Neural progenitor cell (in vitro differentiated cells): ENCODE results near the gene PGAP3.

Source experiments
- EZH2 ChIP-seq: fragments of 200-600 bp; sonication (generic); IDR thresholded peaks from 2 replicates; pipeline ENCODE4 v1.6.1; 2017; ENCODE audit warnings: antibody characterized with exemption, mild to moderate bottlenecking, moderate library complexity
- TF ChIP-seq, protein P1 (sequence below): fragments of 200-600 bp; sonication (generic); IDR thresholded peaks from 2 replicates; pipeline ENCODE4 v1.5.1; 2017; ENCODE audit warnings: antibody characterized with exemption, mild to moderate bottlenecking

- TF ChIP-seq, protein P1, sequence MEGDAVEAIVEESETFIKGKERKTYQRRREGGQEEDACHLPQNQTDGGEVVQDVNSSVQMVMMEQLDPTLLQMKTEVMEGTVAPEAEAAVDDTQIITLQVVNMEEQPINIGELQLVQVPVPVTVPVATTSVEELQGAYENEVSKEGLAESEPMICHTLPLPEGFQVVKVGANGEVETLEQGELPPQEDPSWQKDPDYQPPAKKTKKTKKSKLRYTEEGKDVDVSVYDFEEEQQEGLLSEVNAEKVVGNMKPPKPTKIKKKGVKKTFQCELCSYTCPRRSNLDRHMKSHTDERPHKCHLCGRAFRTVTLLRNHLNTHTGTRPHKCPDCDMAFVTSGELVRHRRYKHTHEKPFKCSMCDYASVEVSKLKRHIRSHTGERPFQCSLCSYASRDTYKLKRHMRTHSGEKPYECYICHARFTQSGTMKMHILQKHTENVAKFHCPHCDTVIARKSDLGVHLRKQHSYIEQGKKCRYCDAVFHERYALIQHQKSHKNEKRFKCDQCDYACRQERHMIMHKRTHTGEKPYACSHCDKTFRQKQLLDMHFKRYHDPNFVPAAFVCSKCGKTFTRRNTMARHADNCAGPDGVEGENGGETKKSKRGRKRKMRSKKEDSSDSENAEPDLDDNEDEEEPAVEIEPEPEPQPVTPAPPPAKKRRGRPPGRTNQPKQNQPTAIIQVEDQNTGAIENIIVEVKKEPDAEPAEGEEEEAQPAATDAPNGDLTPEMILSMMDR: no peak
- TF ChIP-seq EZH2: no peak
These were observed 32.8 kb downstream of the PGAP3 start for GRCh38 chr17:39655105-39655504.
